ENCODE results near the gene LGALS9.

DNA sequence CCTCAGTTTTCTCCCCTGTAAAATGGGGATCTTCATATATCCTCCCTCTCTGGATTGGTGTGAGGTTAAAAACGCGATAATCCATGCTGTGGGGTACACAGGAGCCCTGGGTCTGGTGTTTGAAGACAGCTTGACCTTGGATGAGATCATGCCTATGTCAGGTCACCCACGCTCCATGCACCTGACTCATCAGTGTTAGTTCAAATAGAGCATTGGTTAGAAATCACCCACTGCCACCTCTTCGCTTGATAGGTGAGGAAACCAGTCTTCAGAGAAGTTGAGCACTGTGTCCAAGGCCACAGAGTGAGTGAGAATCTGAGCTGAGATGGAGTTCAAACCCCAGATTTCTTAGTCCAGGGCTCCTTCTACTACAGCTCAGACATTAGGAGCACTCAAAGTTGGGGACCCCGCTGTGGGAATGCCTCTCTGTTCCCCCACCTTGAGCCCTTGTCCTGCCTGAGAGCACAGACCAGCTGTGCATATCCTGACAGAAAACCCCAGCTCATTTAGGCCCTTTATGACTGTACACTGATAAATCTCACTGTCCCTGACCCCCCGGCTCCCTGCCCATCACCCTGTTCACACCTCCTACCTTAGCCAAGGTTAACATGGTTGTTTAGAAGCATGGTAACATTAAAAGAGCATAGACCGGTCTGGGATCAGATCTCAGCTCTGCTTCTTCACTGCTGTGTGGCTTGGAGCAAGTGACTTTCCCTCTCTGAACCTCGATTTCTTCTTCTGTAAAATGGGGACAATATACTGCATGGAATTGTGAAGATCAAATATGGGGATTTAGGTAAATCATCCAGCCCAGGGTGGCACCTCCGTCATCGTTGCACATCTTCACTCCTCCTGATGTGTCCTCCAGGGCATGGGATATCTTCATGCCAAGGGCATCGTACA, 22.4 kb upstream of the LGALS9 start:
- TF ChIP-seq, protein P1, sequence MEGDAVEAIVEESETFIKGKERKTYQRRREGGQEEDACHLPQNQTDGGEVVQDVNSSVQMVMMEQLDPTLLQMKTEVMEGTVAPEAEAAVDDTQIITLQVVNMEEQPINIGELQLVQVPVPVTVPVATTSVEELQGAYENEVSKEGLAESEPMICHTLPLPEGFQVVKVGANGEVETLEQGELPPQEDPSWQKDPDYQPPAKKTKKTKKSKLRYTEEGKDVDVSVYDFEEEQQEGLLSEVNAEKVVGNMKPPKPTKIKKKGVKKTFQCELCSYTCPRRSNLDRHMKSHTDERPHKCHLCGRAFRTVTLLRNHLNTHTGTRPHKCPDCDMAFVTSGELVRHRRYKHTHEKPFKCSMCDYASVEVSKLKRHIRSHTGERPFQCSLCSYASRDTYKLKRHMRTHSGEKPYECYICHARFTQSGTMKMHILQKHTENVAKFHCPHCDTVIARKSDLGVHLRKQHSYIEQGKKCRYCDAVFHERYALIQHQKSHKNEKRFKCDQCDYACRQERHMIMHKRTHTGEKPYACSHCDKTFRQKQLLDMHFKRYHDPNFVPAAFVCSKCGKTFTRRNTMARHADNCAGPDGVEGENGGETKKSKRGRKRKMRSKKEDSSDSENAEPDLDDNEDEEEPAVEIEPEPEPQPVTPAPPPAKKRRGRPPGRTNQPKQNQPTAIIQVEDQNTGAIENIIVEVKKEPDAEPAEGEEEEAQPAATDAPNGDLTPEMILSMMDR (IDR thresholded peaks at IDR 0.05): no peak
- no peak for TF ChIP-seq POLR2A (IDR thresholded peaks at IDR 0.05)

Measured in Peyer's patch (tissue), 4 donors.